ENCODE data around the gene LGALS7.
"Not testable (repeated sequence)": the region's sequence is repeated elsewhere in the genome, so short reads cannot be mapped to it uniquely, and the experiment has no call there.

LGALS7 gene

GRCh38 chr19:38773469-38774177 lies at the start of gene LGALS7:
Gene LGALS7, minus strand, starts transcription at chr19:38773517. Its CDS starts 25 bp downstream, at chr19:38773492.
- DNase-seq (ENCODE audit: low read depth in 2 of 2), result no peak

- DNase-seq (ENCODE audit: low read depth in 2 of 2), result not testable (repeated sequence)
These were observed 48.0 kb upstream of the LGALS7 start for GRCh38 chr19:38821230-38821825.

GRCh38 chr19:38819231-38819920 lies 46.1 kb upstream of the LGALS7 start:
- DNase-seq (ENCODE audit: low read depth in 2 of 2), result no peak

- DNase-seq (ENCODE audit: low read depth in 2 of 2), result no peak
These were observed 43.8 kb upstream of the LGALS7 start for GRCh38 chr19:38817081-38817480.

GRCh38 chr19:38816131-38816750 lies 42.9 kb upstream of the LGALS7 start:
- DNase-seq (ENCODE audit: low read depth in 2 of 2), result no peak

- no peak for DNase-seq (ENCODE audit: low read depth in 2 of 2)
These were observed 42.0 kb upstream of the LGALS7 start for GRCh38 chr19:38815059-38816001.

GRCh38 chr19:38813932-38814331 lies 40.6 kb upstream of the LGALS7 start:
- DNase-seq (ENCODE audit: low read depth in 2 of 2), result not testable (repeated sequence)

- DNase-seq (ENCODE audit: low read depth in 2 of 2), result no peak
These were observed 40.0 kb upstream of the LGALS7 start for GRCh38 chr19:38813323-38813722.

GRCh38 chr19:38812841-38813320 lies 39.6 kb upstream of the LGALS7 start, which contains the start of gene LGALS4:
Gene LGALS4, minus strand, starts transcription at chr19:38812945. Its CDS starts 59 bp downstream, at chr19:38812886.
- no peak for DNase-seq (ENCODE audit: low read depth in 2 of 2)

GRCh38 chr19:38812009-38812840 lies 38.9 kb upstream of the LGALS7 start:
- no peak for DNase-seq (ENCODE audit: low read depth in 2 of 2)

- DNase-seq (ENCODE audit: low read depth in 2 of 2), result no peak
These were observed 36.4 kb upstream of the LGALS7 start for GRCh38 chr19:38809592-38810252.

GRCh38 chr19:38808741-38809140 lies 35.4 kb upstream of the LGALS7 start:
- DNase-seq (ENCODE audit: low read depth in 2 of 2), result no peak

GRCh38 chr19:38807374-38808098 lies 34.2 kb upstream of the LGALS7 start:
- DNase-seq (ENCODE audit: low read depth in 2 of 2), result not testable (repeated sequence)

- DNase-seq (ENCODE audit: low read depth in 2 of 2), result no peak
These were observed 33.1 kb upstream of the LGALS7 start for GRCh38 chr19:38806371-38806770.

- DNase-seq (ENCODE audit: low read depth in 2 of 2), result no peak
These were observed 31.9 kb upstream of the LGALS7 start for GRCh38 chr19:38805180-38805579.

- DNase-seq (ENCODE audit: low read depth in 2 of 2), result no peak
These were observed 30.2 kb upstream of the LGALS7 start for GRCh38 chr19:38803543-38803942.

GRCh38 chr19:38801359-38802095 lies 28.2 kb upstream of the LGALS7 start:
- no peak for DNase-seq (ENCODE audit: low read depth in 2 of 2)

All from stimulated activated CD4-positive, alpha-beta T cell treated with anti-CD3 and anti-CD28 coated beads, Interleukin-1b, Interleukin-23, amount 100 ng/mL, for 1 hour (primary cell).